ENCODE results near the gene SCN8A.

SCN8A gene

GRCh38 chr12:51845482-51845881, 254.4 kb downstream of the SCN8A start:
- no peak for TF ChIP-seq CTCF (IDR thresholded peaks at IDR 0.05; ENCODE audit: unreplicated experiment in 3 of 3)
- H3K9me3 Mint-ChIP-seq = no peaks in the 10 kb centered on the region
- H3K27me3 Mint-ChIP-seq (ENCODE audit: low read depth) = peaks cover 31% of the 10 kb centered on the region
- peak overlapping the region; percentile 72 to 95 (median 90) for H3K27ac Mint-ChIP-seq
- peak overlapping the region; percentile 90 to 91 (median 91) for H3K4me3 Mint-ChIP-seq
- H3K36me3 Mint-ChIP-seq (ENCODE audit: low read depth) = peaks cover 3% of the 10 kb centered on the region
- peaks cover 45% of the 10 kb centered on the region for H3K4me1 Mint-ChIP-seq

GRCh38 chr12:51846271-51846691, 255.2 kb downstream of the SCN8A start:
- Mint-ChIP-seq H3K4me1 (peaks cover 52% of the 10 kb centered on the region), H3K36me3 (ENCODE audit: low read depth) (peaks cover 3% of the 10 kb centered on the region), H3K4me3 (peak overlapping the region; percentile 90 to 91 (median 91)), H3K27me3 (ENCODE audit: low read depth) (peaks cover 34% of the 10 kb centered on the region), H3K9me3 (no peaks in the 10 kb centered on the region), H3K27ac (peak overlapping the region; percentile 72 to 95 (median 90))
- TF ChIP-seq CTCF (IDR thresholded peaks at IDR 0.05; ENCODE audit: unreplicated experiment in 3 of 3) = no peak

DNA sequence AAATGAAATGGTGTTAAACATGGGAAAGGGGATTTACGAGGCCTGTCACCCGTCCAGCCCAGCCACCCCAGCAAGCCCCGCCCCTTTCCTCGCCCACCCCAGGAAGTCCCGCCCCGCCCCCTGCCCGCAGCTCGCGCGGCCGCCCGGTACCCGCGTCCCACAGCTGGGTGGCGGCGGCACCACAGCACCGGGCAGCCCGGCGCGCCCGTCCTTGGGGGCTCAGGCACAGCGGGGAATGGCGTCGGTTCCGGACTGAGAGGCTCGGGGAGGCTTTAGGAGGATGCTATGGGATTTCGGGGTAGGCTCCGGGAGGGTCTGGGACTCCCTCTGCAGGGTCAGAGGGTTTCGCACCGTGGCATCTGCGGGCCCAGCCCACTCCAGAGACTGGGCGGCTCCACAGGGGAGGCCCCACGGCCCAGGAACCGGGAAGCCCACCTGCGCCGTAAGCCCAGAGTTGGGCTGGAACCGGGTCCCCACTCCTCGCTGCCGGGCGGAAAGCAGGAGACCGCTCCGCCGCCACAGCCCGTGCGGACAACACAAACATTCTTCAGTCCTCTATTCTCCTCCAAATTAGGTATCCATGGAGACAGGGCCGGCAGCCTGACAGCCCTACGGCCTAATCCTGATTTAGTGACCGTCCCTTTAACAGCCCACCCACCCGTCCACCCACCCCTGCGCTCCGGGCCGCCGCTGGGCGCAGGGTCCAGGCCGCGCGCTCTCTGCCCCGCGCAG, 256.0 kb downstream of the SCN8A start:
- no peak for TF ChIP-seq CTCF (IDR thresholded peaks at IDR 0.05; ENCODE audit: unreplicated experiment in 3 of 3)
- peaks cover 38% of the 10 kb centered on the region for H3K27me3 Mint-ChIP-seq (ENCODE audit: low read depth)
- peaks cover 50% of the 10 kb centered on the region for H3K4me1 Mint-ChIP-seq
- H3K27ac Mint-ChIP-seq = peak overlapping the region; percentile 72 to 90 (median 79)
- no peaks in the 10 kb centered on the region for H3K9me3 Mint-ChIP-seq
- H3K4me3 Mint-ChIP-seq = peak overlapping the region; percentile 90 to 91 (median 91)
- H3K36me3 Mint-ChIP-seq (ENCODE audit: low read depth) = peaks cover 3% of the 10 kb centered on the region

DNA sequence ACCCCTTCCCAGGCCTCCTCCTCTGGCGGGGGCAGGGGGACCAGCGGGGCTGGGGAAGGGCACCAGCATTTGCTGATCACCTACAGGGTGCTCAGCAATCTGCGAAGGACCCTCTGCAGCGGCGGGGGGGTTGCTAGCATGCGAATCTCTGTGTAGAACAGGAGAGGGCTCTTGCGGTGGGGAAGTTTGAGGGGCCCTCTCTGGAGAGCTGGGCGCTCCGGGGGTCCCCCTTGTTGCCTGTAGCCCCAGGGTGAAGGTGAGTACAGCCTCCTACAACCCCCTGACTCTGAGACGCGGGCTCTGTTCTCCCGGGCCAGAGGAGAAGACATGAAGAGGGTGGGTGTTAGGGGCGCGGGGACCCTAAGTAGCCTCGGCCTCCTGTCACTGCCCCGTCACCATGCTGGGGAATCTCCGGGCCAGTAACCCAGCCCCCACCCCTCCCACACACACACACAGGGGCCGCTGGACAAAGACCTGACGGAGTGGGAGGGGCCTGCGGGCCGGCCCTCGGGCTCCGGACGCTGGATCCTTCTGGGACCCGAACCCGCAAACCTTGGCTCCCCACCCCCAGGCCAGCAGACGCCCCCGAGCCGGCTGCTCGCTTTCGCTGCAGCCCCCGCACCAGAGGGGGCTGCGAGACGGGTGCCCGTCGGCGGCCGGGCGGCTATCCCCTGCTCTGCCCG, 256.8 kb downstream of the SCN8A start:
- peak overlapping the region; percentile 55 to 90 (median 77) for H3K27ac Mint-ChIP-seq
- no peaks in the 10 kb centered on the region for H3K9me3 Mint-ChIP-seq
- H3K27me3 Mint-ChIP-seq (ENCODE audit: low read depth) = peaks cover 41% of the 10 kb centered on the region
- TF ChIP-seq CTCF (IDR thresholded peaks at IDR 0.05; ENCODE audit: unreplicated experiment in 3 of 3) = no peak
- peak overlapping the region; percentile 90 to 91 (median 91) for H3K4me3 Mint-ChIP-seq
- H3K4me1 Mint-ChIP-seq = peaks cover 56% of the 10 kb centered on the region
- peaks cover 3% of the 10 kb centered on the region for H3K36me3 Mint-ChIP-seq (ENCODE audit: low read depth)

DNA sequence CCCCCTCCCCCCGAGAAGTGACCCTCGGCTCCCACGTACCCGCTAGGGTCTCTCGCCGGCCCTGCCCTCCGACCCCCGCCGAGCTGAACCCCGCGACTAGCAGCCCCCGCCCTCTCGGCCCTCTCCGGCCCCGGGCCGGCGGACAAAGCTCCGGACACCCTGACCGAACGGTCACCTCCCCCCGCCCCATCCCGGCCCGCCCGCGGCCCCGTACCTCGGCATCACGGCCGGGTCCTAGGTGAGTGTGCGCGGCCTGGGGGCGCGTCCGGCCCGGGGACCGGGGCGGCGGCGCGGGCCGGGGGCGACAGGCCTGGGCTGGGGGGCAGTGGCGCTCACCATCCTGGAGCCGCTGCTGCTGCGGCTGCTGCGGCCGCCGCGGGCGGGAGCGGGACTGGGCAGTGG, 257.3 kb downstream of the SCN8A start, which contains the start of gene FIGNL2:
Gene FIGNL2, minus strand, starts transcription at position 393 of the 402 bp plus-strand sequence. CDS start 26,305 bp downstream, outside the sequence.
- peaks cover 61% of the 10 kb centered on the region for H3K4me1 Mint-ChIP-seq
- H3K36me3 Mint-ChIP-seq (ENCODE audit: low read depth) = peaks cover 3% of the 10 kb centered on the region
- TF ChIP-seq CTCF (IDR thresholded peaks at IDR 0.05; ENCODE audit: unreplicated experiment in 3 of 3) = no peak
- H3K4me3 Mint-ChIP-seq = peak within 1 kb of the TSS; percentile 90 to 91 (median 91)
- peaks cover 41% of the 10 kb centered on the region for H3K27me3 Mint-ChIP-seq (ENCODE audit: low read depth)
- peak within 1 kb of the TSS; percentile 71 to 90 (median 83) for H3K27ac Mint-ChIP-seq
- no peaks in the 10 kb centered on the region for H3K9me3 Mint-ChIP-seq
